Effector memory CD4-positive, alpha-beta T cell (primary cell): ENCODE results near the gene COL4A6.
"Not testable (repeated sequence)": the region's sequence is repeated elsewhere in the genome, so short reads cannot be mapped to it uniquely, and the experiment has no call there.

Experiments used
- DNase-seq, 3 donors: peaks; one replicate each; pipeline ENCODE4 v3.0.0-alpha.2; 2020
- H3K27ac ChIP-seq: 2 replicates; pipeline ENCODE4 v1.7.0; 2013; ENCODE audit warnings: mild to moderate bottlenecking, low read length, moderate library complexity; ENCODE audit not compliant: insufficient read depth, poor library complexity, severe bottlenecking
- H3K27me3 ChIP-seq: replicated peaks from 2 replicates; pipeline ENCODE4 v1.7.0; 2013; ENCODE audit warnings: mild to moderate bottlenecking, low read length; ENCODE audit not compliant: insufficient read depth, control insufficient read depth, poor library complexity, severe bottlenecking
- H3K36me3 ChIP-seq: 2 replicates; pipeline ENCODE4 v1.7.0; 2013; ENCODE audit warnings: mild to moderate bottlenecking, low read length, moderate library complexity; ENCODE audit not compliant: control insufficient read depth, insufficient read depth
- H3K4me1 ChIP-seq: 2 replicates; pipeline ENCODE4 v1.7.0; 2013; ENCODE audit warnings: low read length, mild to moderate bottlenecking; ENCODE audit not compliant: control insufficient read depth, insufficient read depth, poor library complexity, severe bottlenecking
- H3K4me3 ChIP-seq: 2 replicates; pipeline ENCODE4 v1.7.0; 2013; ENCODE audit warnings: low read length, low read depth, mild to moderate bottlenecking; ENCODE audit not compliant: insufficient read depth, poor library complexity, severe bottlenecking
- H3K9me3 ChIP-seq: 2 replicates; pipeline ENCODE4 v1.7.0; 2013; ENCODE audit warnings: mild to moderate bottlenecking, low read length, moderate library complexity; ENCODE audit not compliant: control insufficient read depth

The COL4A6 gene

DNA sequence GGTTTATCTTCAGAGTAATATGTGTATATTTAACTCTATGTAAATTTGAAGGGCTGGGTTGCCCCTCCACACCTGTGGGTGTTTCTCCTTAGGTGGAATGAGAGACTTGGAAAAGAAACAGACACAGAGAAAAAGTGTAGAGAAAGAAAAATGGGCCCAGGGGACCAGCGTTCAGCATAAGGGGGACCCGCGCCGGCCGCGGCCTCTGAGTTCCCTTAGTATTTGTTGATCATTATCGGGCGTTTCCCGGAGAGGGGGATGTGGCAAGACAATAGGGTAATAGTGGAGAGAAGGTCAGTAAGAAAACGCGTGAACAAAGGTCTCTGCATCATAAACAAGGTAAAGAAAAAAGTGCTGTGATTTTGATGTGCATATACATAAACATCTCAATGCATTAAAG is 61.4 kb downstream of the COL4A6 start:
- not testable (repeated sequence) for DNase-seq, H3K4me3 ChIP-seq, H3K27ac ChIP-seq, H3K4me1 ChIP-seq, H3K36me3 ChIP-seq, H3K27me3 ChIP-seq, H3K9me3 ChIP-seq

GRCh38 chrX:108375591-108375990 is 62.6 kb downstream of the COL4A6 start:
- not testable (repeated sequence) for H3K4me1 ChIP-seq, H3K9me3 ChIP-seq, H3K36me3 ChIP-seq, DNase-seq, H3K4me3 ChIP-seq, H3K27ac ChIP-seq, H3K27me3 ChIP-seq

DNA sequence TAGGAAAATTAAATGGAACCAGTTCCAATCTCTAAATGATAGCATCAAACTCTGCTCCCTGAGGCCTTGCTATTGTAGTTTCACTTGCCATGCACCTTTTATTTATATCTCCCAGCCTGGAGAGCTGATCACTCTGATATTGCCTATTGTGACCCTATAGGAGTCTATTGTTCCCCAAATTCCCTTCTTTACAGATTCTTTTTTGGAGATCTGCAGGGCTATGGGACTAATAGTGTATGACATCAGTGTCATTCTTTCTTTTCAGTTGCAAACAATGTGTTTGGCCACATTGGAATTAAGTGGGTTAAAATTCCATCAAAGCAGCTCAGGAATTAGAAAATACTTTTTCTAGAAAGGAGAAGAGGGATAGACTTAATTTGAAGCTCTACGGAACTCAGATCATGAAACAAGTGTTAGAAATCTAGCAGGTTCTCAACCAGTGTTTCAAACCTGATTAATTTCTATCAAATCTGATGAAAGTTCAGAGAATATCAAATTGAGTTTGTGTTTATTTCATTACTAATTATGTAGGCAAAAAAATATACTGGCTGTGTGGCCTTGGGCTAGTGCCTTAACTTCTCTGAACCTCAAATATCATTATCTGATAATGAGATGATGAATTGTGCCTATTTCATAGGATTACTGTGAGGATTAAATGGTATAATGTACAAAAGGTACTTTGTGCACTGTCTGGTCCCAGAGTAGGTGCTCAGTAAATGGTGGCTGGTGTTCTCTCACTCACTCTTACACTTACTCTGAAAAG is 71.4 kb downstream of the COL4A6 start:
- Histone ChIP-seq H3K4me1 (no peaks in the 10 kb centered on the region), H3K36me3 (no peaks in the 10 kb centered on the region), H3K27ac (no peak overlapping the region), H3K4me3 (no peak overlapping the region), H3K9me3 (no peaks in the 10 kb centered on the region), H3K27me3 (no peaks in the 10 kb centered on the region)
- DNase-seq: no peak

GRCh38 chrX:108362026-108362425 is 76.2 kb downstream of the COL4A6 start:
- Histone ChIP-seq H3K27ac (no peak overlapping the region), H3K4me1 (no peaks in the 10 kb centered on the region), H3K4me3 (no peak overlapping the region), H3K36me3 (no peaks in the 10 kb centered on the region), H3K27me3 (no peaks in the 10 kb centered on the region), H3K9me3 (no peaks in the 10 kb centered on the region)
- DNase-seq: no peak

DNA sequence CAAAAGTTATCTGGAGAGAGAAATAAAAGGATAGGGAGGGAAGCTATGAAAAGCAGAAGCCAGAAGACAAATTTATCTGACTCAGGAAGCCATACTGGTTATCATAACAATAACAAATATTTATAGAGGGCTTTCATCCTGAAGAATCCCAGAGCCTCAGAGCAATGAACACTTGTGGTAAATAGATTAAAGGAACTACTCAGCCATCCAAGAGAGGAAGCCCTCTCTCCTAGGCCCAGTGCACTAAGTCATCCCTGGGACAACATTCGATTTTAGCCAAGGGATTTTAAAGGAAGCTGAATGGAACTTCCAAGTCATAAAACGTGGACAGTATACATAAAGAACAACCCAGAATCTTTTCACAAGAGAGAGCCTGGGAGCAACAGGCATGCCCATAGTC is 76.9 kb downstream of the COL4A6 start:
- DNase-seq: no peak
- no peaks in the 10 kb centered on the region for H3K36me3 ChIP-seq
- H3K4me1 ChIP-seq: no peaks in the 10 kb centered on the region
- no peak overlapping the region for H3K27ac ChIP-seq
- H3K9me3 ChIP-seq: no peaks in the 10 kb centered on the region
- H3K4me3 ChIP-seq: no peak overlapping the region
- H3K27me3 ChIP-seq: no peaks in the 10 kb centered on the region

DNA sequence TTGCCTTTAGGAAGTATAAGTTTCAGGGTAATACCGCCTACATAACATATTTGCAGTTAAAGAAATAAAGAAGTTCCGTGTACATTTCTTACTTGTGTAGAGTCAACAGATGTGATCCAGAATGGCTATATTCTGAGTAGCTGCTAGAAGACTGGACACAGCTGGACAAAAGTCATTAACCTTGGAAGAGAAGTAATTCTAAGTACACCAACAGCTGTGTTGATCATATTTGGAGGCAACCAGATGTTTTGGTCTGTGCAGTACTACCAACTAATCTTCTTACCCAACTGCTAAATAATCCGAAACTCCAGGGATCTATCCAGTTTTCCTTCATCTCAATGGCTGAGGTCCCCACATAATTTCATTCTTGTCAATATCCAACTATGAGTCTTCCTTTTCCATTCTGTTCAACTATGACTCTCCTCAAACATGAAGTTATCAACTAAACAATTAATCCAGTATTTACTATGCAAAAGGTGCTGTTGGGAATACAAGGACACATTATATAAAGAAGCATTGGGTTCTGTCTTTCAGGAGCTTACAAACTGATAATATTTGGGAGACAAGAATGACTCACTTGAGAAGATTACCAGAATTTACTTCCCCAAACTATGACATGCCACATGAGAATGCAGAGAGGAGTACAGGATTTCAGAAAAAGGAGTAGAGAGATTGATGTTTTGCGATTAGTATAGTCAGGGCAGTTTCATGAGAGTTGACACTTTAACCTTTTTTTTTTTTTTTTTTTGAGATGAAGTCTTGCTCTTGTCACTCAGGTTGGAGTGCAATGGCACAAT is 78.2 kb downstream of the COL4A6 start:
- H3K27me3 ChIP-seq: no peaks in the 10 kb centered on the region
- no peak for DNase-seq
- no peaks in the 10 kb centered on the region for H3K4me1 ChIP-seq
- H3K27ac ChIP-seq: no peak overlapping the region
- no peaks in the 10 kb centered on the region for H3K36me3 ChIP-seq
- H3K9me3 ChIP-seq: no peaks in the 10 kb centered on the region
- H3K4me3 ChIP-seq: no peak overlapping the region

DNA sequence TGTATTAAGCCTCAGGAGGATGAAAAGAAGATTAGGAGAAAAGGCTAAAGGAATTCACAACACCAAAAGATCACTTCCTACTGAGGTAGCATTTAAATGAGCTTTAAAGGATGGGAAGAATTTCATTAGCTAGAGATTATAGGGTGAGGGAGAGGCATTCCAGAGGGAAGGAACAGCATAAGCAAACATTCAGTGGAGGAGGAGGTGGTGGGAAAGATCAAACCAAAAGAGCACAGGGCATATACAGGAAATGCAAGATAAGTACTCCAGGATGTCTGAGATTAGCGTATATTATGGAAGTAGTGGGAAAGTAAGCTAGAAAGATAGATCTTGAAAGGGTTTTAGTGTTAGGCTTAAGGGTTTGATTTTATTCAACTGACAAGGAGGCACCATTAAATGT is 84.8 kb downstream of the COL4A6 start:
- H3K4me1 ChIP-seq: no peaks in the 10 kb centered on the region
- H3K27me3 ChIP-seq: no peaks in the 10 kb centered on the region
- H3K27ac ChIP-seq: no peak overlapping the region
- no peak overlapping the region for H3K4me3 ChIP-seq
- H3K36me3 ChIP-seq: no peaks in the 10 kb centered on the region
- DNase-seq: no peak
- no peaks in the 10 kb centered on the region for H3K9me3 ChIP-seq

- Histone ChIP-seq H3K4me3 (no peak overlapping the region), H3K4me1 (no peaks in the 10 kb centered on the region), H3K36me3 (no peaks in the 10 kb centered on the region), H3K9me3 (no peaks in the 10 kb centered on the region), H3K27me3 (no peaks in the 10 kb centered on the region), H3K27ac (no peak overlapping the region)
- no peak for DNase-seq
Observed at GRCh38 chrX:108349210-108349609, 89.0 kb downstream of the COL4A6 start.

DNA sequence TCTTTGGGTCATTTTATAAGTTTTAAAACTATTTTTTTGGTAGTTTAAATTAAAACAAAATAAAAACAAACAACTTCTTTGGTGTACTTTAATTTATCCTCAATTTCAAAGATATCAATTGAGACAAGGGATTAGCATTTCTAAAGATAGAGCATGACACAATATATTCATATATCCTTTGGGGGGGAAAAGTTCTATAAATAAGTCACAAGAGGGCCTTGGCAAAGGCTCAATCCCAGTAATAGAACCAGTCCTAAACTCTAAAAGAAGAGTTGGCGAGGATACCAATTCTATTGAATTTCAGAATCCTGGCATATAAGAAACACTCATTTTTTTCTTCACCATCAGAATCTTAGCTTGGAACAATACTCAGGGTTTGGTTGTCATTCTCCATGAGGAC is 89.7 kb downstream of the COL4A6 start:
- no peak overlapping the region for H3K27ac ChIP-seq
- no peak overlapping the region for H3K4me3 ChIP-seq
- H3K27me3 ChIP-seq: no peaks in the 10 kb centered on the region
- no peaks in the 10 kb centered on the region for H3K36me3 ChIP-seq
- DNase-seq: no peak
- no peaks in the 10 kb centered on the region for H3K4me1 ChIP-seq
- no peaks in the 10 kb centered on the region for H3K9me3 ChIP-seq

DNA sequence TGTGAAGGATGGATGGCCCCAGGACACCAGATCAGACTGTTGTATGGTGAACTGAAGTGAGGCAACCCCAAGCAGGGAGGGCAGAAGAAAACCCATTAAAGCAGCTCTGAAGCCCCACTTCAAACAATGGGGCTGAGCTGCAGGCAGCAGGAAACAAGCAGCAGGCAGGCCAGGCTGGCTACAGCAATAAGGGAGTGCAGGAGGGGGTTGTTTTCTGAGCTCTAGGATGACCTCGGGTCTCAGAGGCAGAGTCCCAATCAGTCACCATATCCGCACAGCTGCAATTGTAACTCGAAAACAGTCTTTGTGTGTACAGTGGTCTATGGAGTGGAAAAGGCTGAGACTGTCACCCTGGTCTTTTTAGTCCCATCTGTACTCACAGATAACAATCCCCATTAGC is 90.4 kb downstream of the COL4A6 start:
- Histone ChIP-seq H3K4me1 (no peaks in the 10 kb centered on the region), H3K27ac (no peak overlapping the region), H3K4me3 (no peak overlapping the region), H3K36me3 (no peaks in the 10 kb centered on the region), H3K27me3 (no peaks in the 10 kb centered on the region), H3K9me3 (no peaks in the 10 kb centered on the region)
- no peak for DNase-seq
